Epithelial cell of esophagus (primary cell): ENCODE results near the gene ERC2.

Source experiments
- DNase-seq: peaks from one replicate; pipeline ENCODE4 v3.0.0; 2010; ENCODE audit warnings: low read depth
- H3K4me3 ChIP-seq: 2 replicates; pipeline ENCODE4 v1.5.1; 2011; ENCODE audit warnings: mild to moderate bottlenecking, low read length, control low read depth
- TF ChIP-seq, protein P1 (sequence below): IDR thresholded peaks from 2 replicates; pipeline ENCODE4 v1.5.1; 2011; ENCODE audit warnings: low read depth, mild to moderate bottlenecking, low read length, control low read depth, inconsistent platforms; ENCODE audit not compliant: insufficient read depth; ENCODE audit errors: missing control alignments

ERC2 gene

DNA sequence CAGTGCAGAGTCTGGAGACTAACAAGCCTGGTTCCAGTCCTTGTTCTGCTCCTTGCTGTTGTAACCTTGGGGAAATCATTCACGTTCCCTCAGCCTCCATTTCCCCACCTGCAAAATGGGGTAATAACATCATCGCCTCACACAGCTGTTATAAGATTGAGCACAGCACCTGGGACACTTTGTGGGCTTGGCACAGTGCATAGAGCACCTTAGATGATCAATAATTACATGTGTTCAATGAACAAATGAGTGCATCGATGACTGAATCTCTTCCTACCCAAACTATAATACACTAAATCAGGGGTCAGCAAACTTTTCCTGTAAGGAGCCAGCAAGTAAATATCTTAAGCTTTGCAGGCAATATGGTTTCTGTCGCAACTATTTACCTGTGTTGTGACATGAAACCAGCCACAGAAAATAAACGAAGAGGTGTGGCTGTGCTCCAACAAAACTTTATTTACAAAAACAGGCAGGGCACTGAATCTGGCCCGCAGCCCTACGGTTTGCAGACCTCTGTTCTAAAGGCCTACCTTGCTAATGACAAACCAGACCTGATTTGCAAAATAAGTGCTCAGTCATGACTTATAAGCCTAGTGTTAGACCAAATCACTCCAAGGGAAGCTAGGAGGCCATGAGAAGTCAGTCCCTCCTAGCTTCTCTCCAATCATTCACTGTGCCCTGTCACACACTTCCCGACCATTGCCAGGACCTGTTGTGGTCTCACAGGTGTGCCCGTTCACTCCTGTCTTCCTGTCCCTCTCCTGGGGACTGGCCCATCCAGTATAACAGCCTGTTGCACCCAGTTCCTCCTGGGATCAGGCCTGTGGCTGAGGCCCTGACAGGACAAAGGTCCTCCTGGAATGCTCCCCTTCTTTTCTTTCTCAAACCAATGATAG lies 831.7 kb downstream of the ERC2 start:
- DNase-seq, result peak; percentile 17
- no peak overlapping the region for H3K4me3 ChIP-seq
- TF ChIP-seq, protein P1, sequence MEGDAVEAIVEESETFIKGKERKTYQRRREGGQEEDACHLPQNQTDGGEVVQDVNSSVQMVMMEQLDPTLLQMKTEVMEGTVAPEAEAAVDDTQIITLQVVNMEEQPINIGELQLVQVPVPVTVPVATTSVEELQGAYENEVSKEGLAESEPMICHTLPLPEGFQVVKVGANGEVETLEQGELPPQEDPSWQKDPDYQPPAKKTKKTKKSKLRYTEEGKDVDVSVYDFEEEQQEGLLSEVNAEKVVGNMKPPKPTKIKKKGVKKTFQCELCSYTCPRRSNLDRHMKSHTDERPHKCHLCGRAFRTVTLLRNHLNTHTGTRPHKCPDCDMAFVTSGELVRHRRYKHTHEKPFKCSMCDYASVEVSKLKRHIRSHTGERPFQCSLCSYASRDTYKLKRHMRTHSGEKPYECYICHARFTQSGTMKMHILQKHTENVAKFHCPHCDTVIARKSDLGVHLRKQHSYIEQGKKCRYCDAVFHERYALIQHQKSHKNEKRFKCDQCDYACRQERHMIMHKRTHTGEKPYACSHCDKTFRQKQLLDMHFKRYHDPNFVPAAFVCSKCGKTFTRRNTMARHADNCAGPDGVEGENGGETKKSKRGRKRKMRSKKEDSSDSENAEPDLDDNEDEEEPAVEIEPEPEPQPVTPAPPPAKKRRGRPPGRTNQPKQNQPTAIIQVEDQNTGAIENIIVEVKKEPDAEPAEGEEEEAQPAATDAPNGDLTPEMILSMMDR, result no peak

DNA sequence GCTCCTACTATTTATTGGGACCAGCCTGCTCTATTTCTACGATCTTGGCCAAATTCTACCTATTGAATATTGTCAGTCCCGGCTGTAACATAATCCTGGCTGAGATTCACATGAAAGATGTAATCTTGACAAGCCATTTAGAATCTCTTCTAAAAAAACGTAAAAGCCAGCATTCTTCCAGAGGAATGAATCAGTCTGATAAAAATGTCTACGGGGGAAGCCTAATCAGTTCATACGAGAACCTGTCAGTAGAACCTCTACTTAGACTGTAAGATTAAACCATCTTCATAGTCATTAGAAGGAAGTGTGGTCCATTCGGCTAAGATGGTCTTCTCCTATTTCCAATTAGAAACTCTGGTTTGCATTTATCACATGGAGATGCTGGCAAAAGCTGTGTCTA lies 833.9 kb downstream of the ERC2 start:
- no peak for DNase-seq
- TF ChIP-seq, protein P1, result no peak
- H3K4me3 ChIP-seq, result no peak overlapping the region

DNA sequence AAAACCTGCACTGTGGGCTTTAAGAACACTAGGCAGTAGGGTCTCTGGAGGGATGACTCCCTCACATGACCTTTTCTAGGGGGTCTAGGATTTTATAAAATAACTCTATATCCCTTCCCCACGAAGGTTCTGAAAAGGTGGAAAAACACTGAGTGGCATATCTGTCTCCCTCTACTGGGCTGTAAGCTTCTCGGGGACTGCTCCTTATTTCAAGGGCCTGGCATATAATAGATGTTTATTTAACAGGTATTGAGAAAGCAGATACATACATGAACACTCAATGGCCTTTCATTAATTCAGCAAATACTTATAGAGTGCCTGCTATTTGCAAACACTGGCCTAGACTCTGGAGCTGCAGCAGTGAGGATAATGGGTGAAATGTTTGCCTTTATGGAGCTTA lies 834.9 kb downstream of the ERC2 start:
- no peak for DNase-seq
- H3K4me3 ChIP-seq, result no peak overlapping the region
- TF ChIP-seq, protein P1, result no peak

DNA sequence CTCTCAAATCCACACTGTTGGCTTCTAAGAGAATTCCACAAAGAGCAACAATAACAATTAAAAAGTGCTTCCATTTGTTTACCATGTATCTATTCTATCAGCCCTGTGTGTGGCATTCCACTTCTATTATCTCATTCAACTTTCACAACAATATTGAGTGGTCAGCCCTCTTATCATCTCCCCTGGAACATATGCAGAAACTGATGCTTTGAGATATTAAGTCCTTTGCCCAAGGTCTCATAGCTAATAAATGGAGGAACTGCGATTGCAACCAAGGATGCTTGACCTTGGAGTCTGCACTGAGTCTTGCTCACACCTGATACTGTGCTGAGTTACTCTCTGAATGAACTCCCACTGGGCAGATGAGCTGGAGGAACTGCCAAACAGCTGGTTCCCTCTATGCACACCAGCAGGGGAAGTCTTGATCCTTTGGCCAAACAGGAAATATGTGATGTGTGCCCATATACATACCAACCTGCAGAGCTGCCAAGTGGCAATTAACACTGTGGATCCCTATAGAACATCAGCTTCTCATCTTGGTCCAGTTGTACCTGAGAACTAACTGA lies 836.4 kb downstream of the ERC2 start:
- DNase-seq, result no peak
- TF ChIP-seq, protein P1, result no peak
- H3K4me3 ChIP-seq, result no peak overlapping the region

DNA sequence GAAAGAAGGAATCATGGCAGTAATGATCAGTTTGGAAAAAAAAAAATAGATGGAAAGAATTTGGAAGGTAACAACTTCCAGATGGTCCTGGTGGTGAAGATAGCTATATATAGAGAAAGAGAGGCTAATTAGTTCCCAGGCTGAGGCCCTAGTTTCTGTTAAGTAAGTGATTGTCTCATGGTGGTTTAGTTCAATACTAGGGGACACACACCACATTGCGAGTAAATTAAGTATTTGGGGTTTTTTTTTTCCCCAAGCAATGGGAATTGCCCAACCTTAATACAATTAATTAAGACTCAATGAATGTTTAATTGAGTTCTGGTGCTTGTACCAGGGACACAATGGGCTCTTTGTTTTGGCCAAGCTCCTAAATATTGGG lies 837.4 kb downstream of the ERC2 start:
- TF ChIP-seq, protein P1, result no peak
- H3K4me3 ChIP-seq, result no peak overlapping the region
- DNase-seq, result no peak

DNA sequence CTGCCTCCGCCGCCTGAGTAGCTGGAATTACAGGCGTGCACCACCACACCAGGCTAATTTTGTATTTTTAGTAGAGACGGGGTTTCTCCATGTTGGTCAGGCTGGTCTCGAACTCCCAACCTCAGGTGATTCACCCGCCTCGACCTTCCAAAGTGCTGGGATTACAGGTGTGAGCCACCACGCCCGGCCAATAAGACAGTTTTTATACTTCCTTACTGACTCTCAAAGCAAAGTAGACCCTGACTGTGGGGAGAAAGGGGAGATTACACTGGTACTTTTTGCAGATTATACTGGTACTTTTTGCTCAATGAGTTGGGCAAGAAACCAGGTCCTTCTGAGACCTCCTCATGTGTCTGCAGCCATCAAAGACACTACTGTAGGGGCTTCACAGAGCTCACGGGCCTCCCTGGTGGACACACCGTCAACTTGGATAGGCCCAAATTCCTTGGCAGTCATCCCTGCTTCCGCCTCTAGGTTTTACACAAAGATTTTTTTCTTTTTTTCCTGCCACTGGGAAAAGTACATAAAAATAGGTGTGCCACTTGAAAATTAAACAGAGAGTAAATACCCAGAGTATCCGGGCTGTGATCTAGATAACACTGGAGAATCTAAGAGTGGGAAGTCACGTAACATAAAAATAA lies 837.9 kb downstream of the ERC2 start:
- H3K4me3 ChIP-seq, result no peak overlapping the region
- no peak for DNase-seq
- TF ChIP-seq, protein P1, result no peak
